Skeletal muscle tissue (tissue), 4 donors: ENCODE measurements around the gene SYK. TPM values are rescaled to one million over a fixed set of nuclear protein-coding genes. Genes with fewer than 3 reads are reported as not detected.
"Not testable (repeated sequence)": the region's sequence is repeated elsewhere in the genome, so short reads cannot be mapped to it uniquely, and the experiment has no call there.

Source experiments
- H3K27ac ChIP-seq: one replicate; pipeline ENCODE4 v1.7.0; 2013; ENCODE audit warnings: mild to moderate bottlenecking, low read depth, low read length, inconsistent platforms
- H3K27me3 ChIP-seq, 3 donors: one replicate each; pipeline ENCODE4 v1.7.0; 2013; ENCODE audit warnings: low read length in 3 of 3; ENCODE audit not compliant: control insufficient read depth in 3 of 3, insufficient read depth in 3 of 3
- H3K36me3 ChIP-seq, 3 donors: one replicate each; pipeline ENCODE4 v1.7.0; 2013; ENCODE audit warnings: low read length in 3 of 3; ENCODE audit not compliant: control insufficient read depth in 3 of 3, insufficient read depth in 3 of 3
- H3K4me1 ChIP-seq, 3 donors: one replicate each; pipeline ENCODE4 v1.7.0; 2013; ENCODE audit warnings: low read length in 3 of 3, mild to moderate bottlenecking in 3 of 3; ENCODE audit not compliant: control insufficient read depth in 3 of 3, insufficient read depth in 3 of 3
- H3K4me3 ChIP-seq, 3 donors: one replicate each; pipeline ENCODE4 v1.7.0; 2013; ENCODE audit warnings: low read length in 3 of 3
- H3K9ac ChIP-seq, 3 donors: one replicate each; pipeline ENCODE4 v1.7.0; 2013; ENCODE audit warnings: low read length in 3 of 3, mild to moderate bottlenecking in 3 of 3, moderate library complexity in 2 of 3, low read depth in 1 of 3
- H3K9me3 ChIP-seq, 3 donors: one replicate each; pipeline ENCODE4 v1.7.0; 2013; ENCODE audit warnings: low read length in 3 of 3; ENCODE audit not compliant: control insufficient read depth in 3 of 3
- total RNA-seq: library from RNA; depleted of rRNA; stranded (reverse); fragments of >200 nt; gene quantifications from one replicate; pipeline ENCODE4 v1.2.3, GENCODE V29; 2014
- donor health status: Osteomylitis.

Gene SYK
- total RNA-seq, 1 donor from 2014 or later, result 4.7 TPM

DNA sequence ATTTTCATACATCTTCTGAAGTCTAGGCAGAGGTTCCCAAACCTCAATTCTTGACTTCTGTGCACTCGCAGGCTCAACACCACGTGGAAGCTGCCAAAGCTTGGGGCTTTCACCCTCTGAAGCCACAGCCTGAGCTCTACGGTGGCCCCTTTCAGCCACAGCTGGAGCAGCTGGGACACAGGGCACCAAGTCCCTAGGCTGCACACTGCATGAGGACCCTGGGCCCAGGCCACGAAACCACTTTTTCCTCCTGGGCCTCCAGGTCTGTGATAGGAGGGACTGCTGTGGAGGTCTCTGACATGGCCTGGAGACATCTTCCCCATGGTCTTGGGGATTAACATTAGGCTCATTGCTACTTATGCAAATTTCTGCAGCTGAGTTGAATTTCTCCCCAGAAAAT is 18.8 kb downstream of the SYK start:
- not testable (repeated sequence) for H3K9me3 ChIP-seq, H3K27me3 ChIP-seq, H3K9ac ChIP-seq, H3K4me1 ChIP-seq, H3K4me3 ChIP-seq, H3K36me3 ChIP-seq, H3K27ac ChIP-seq

DNA sequence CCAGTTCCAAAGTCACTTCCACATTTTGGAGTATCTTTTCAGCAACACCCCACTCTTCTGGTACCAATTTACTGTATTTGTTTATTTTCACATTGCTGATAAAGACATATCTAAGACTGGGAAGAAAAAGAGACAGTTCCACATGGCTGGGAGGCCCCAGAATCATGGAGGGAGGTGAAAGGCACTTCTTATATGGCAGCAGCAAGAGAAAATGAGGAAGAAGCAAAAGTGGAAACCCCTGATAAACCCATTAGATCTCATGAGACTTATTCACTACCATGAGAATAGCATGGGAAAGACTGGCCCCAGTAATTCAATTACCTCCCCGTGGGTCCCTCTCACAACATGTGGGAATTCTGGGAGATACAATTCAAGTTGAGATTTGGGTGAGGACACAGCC is 19.6 kb downstream of the SYK start:
- H3K9me3 ChIP-seq, H3K27me3 ChIP-seq, H3K36me3 ChIP-seq, H3K27ac ChIP-seq, H3K9ac ChIP-seq, H3K4me3 ChIP-seq, H3K4me1 ChIP-seq: not testable (repeated sequence)

DNA sequence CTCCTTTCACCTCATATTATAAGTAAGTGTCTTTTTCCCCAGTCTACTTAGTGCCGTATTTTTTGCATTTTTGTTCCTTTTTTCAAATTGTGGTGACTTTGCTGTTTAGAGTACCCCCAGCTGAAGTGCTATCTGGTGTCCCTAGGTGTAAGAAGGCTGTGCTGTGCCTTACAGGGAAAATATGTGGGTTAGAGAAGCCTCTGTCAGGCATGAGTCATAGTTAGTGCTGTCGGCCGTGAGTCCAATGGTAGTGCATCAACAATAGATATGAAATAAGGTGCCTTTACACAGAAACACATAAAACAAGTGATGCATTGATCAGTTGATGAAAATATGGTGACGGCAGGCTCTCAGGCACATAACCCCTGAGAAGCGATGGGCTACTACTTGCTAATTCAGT is 20.1 kb downstream of the SYK start:
- Histone ChIP-seq H3K27me3 (peaks cover 0 to 4% (median 4%) of the 10 kb centered on the region in 3 donors), H3K27ac (no peak overlapping the region), H3K9ac (no peak overlapping the region), H3K36me3 (no peaks in the 10 kb centered on the region), H3K4me1 (no peaks in the 10 kb centered on the region), H3K4me3 (no peak overlapping the region), H3K9me3 (peaks cover 0 to 2% (median 0%) of the 10 kb centered on the region in 3 donors)

DNA sequence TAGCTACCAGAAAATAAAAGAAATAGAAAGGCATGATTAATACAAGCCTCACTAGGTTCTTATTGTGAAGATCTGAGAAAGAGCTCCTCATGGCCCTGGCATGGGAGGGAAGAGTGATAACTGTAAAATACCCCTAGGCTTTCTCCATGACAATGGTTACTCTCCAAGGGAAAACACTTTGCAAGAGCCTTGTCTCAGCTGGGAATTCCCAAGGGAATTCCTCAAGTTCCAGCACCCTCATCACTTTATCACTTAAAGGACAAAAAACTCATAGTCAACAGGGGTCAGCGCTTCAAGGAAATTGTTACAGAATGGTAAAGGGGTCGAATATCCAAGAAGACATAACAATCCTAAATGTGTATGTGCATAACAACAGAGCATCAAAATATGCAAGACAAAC is 21.2 kb downstream of the SYK start:
- H3K4me1 ChIP-seq, result no peaks in the 10 kb centered on the region
- H3K4me3 ChIP-seq, result no peak overlapping the region
- no peak overlapping the region for H3K9ac ChIP-seq

DNA sequence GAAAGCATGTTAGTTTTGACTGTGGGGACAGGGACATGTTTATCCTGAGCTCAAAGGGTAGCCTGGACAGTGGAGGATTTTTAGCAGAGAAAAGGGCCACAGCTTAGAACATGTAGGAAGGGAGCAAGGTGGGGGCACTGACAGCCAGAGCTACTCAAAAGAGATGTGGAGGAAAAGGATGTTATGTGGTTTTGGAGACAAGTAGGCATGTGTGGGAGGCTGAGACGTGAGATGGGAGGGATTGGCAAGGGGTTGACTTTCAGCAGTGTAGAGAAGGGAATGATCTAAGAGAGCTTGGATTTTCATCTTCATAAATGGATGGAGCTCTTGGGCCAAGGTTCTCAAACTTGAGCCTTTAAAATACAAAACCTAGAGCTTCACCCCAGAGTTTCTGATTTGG is 24.0 kb downstream of the SYK start:
- Histone ChIP-seq H3K27ac (no peak overlapping the region), H3K36me3 (no peaks in the 10 kb centered on the region), H3K4me1 (no peaks in the 10 kb centered on the region), H3K9me3 (peaks cover 0 to 2% (median 0%) of the 10 kb centered on the region in 3 donors), H3K9ac (no peak overlapping the region), H3K27me3 (peaks cover 0 to 4% (median 4%) of the 10 kb centered on the region in 3 donors), H3K4me3 (no peak overlapping the region)

More for the DNA sequence above, 21.2 kb downstream of the SYK start:
- no peaks in the 10 kb centered on the region for H3K36me3 ChIP-seq
- H3K27me3 ChIP-seq, result peaks cover 0 to 4% (median 4%) of the 10 kb centered on the region in 3 donors
- H3K9me3 ChIP-seq, result peaks cover 0 to 2% (median 0%) of the 10 kb centered on the region in 3 donors
- no peak overlapping the region for H3K27ac ChIP-seq

DNA sequence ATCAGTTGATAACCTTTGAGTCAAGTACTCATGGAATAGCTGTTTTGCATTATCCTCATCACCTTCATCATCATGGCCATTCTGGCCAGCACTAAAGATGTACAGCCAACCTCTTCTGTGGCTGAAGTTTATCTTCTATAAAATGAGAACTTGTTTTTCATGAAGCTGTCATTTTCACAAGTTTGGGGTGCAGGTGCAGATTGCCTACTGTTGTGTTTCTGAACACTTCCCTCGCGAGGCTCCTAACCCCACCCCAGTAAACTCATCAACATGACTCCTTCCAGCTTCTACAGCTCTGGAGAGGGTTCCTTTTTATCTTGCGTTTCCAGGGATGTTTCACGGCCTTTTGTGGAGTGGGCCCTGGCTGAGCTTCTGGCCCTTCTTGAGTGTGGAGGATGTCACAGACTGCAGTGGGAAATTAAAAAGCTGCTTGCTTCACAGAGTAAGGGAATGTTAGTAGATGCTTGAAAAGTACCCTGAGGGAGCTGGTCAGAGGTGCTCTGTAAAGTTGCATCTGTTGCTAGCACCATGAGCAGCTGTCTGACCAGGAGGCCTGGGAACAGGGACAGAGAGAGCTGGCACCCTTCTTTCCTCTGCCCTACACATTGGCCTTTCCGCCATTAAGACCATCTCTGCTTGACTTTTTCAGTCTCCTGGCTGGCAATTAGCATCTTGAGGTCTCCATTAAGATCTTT is 24.9 kb downstream of the SYK start:
- no peaks in the 10 kb centered on the region for H3K4me1 ChIP-seq
- H3K27me3 ChIP-seq, result peaks cover 0 to 4% (median 4%) of the 10 kb centered on the region in 3 donors
- H3K9me3 ChIP-seq, result peaks cover 0 to 2% (median 0%) of the 10 kb centered on the region in 3 donors
- no peaks in the 10 kb centered on the region for H3K36me3 ChIP-seq
- no peak overlapping the region for H3K27ac ChIP-seq
- no peak overlapping the region for H3K4me3 ChIP-seq
- H3K9ac ChIP-seq, result no peak overlapping the region

DNA sequence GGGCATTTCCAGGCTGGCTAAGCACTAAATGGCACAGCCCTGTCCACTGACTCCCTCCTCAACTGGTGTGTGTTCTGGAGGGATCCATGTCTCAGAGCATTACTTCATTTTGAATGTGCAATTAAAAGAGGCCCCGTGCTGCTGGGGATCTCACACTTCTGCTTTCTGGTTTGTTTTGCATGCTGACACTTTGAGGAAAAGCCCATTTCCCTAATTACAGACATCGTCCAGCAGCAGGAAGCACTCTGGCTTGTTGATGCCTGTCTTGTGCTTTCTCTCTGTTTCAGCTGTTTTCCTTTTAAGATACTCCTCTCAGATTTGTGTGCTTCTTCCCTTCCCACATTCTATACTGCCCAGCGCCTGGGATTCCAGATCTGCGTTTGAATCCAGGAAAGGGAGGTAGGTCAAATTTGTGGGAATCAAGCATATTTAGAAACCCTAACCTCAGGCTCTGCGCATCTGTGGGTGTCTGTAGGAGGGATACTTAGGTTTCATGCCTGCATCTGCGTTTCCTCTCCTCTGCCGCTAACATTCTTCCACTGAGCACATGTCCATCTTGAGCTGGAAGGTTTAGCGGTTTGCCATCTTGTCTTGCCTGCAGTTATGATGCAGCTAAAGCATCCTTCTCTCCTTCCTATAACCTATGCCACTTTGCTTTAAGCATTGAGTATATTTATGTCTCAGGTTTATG is 25.7 kb downstream of the SYK start:
- Histone ChIP-seq H3K9me3 (peaks cover 0 to 2% (median 2%) of the 10 kb centered on the region in 3 donors), H3K36me3 (no peaks in the 10 kb centered on the region), H3K9ac (no peak overlapping the region), H3K4me1 (no peaks in the 10 kb centered on the region), H3K27ac (peak overlapping the region; percentile 9), H3K4me3 (no peak overlapping the region), H3K27me3 (peaks cover 0 to 4% (median 4%) of the 10 kb centered on the region in 3 donors)

DNA sequence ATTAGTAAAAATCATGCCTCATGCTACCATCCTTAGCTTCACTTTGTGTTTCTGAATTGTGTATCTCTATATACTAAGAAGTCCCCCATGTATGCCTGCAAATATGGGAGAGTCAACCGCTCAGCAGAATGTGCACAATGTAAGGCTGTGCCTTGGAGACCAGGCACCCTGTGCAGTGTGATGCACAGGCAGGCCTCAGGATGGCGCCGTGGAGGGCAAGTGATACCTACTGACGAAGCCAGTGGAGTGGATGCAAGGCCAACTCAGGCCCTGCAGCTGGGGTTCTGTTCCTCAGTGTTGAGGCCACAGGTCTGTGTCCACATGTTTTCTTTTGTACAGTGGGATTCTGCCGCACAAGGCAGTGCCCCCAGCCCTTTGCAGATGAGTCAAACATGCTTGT is 28.4 kb downstream of the SYK start:
- Histone ChIP-seq H3K36me3 (no peaks in the 10 kb centered on the region), H3K27me3 (peaks cover 2 to 4% (median 4%) of the 10 kb centered on the region in 3 donors), H3K9me3 (peaks cover 0 to 2% (median 0%) of the 10 kb centered on the region in 3 donors), H3K4me3 (no peak overlapping the region), H3K27ac (no peak overlapping the region), H3K9ac (no peak overlapping the region), H3K4me1 (no peaks in the 10 kb centered on the region)

DNA sequence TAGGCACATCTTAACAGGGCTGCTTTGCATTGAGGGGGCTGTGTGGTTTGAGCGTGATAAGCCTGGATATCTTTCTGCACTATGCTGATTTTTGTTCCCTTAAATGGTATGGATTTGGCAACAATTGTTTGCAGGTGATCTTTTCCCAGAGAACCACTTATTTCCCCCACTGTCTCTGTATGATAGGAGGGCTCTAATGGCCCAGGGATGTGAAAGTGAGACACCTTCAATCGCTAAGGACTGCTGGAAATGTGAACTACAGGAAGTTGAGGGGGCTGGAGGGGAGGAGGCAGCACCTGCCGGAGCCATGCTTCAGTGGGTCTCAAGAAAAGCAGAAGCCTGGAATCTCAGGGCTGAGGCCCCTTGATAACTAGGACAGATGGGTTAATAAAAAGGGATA is 29.4 kb downstream of the SYK start:
- Histone ChIP-seq H3K4me3 (no peak overlapping the region), H3K36me3 (no peaks in the 10 kb centered on the region), H3K27ac (no peak overlapping the region), H3K4me1 (no peaks in the 10 kb centered on the region), H3K9me3 (peaks cover 0 to 2% (median 0%) of the 10 kb centered on the region in 3 donors), H3K27me3 (peaks cover 2 to 4% (median 3%) of the 10 kb centered on the region in 3 donors), H3K9ac (no peak overlapping the region)

DNA sequence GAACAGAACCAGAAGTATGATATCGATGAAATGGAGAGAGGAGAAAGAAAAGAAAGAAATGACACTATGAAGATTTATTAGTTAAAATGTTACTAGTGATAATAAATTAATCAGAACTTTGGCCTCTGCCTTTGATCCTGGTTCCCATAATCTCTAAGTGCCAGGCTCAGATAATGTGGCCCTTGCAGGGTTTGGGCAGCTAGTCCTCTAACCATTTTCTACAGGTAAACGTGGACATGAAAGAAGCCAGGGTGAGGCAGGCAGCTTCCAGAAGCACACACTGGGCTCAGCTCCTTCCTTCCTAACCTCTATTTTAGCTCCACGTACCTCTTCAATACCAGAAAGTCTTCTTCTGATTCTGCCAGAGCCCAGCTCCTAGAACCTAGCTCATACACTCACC is 30.6 kb downstream of the SYK start:
- H3K4me1 ChIP-seq, result no peaks in the 10 kb centered on the region
- H3K36me3 ChIP-seq, result no peaks in the 10 kb centered on the region
- H3K4me3 ChIP-seq, result no peak overlapping the region

More for the DNA sequence above, 30.6 kb downstream of the SYK start:
- H3K27me3 ChIP-seq, result peaks cover 0 to 3% (median 2%) of the 10 kb centered on the region in 3 donors
- no peak overlapping the region for H3K9ac ChIP-seq
- peaks cover 0 to 2% (median 0%) of the 10 kb centered on the region in 3 donors for H3K9me3 ChIP-seq
- no peak overlapping the region for H3K27ac ChIP-seq
